Body of pancreas (tissue), 4 donors: ENCODE measurements around the gene GALM. TPM values are rescaled to one million over a fixed set of nuclear protein-coding genes. Genes with fewer than 3 reads are reported as not detected.
A peak's percentile ranks its signal among the peaks of the same experiment; 100 is the strongest.

Experiments used
- ATAC-seq: fragments of 150-250 bp; one replicate; pipeline ENCODE4 v1.9.1; 2016
- DNase-seq, 4 donors: peaks; one replicate each; pipeline ENCODE4 v3.0.0-alpha.2; 2019
- H3K27ac ChIP-seq, 4 donors: fragments of 200-600 bp; sonication (generic); 1 replicate in 3 of 4; 2 replicates in 1 of 4; pipeline versions ENCODE4 v1.5.1 to v1.6.1; 2016 to 2019; ENCODE audit warnings: mild to moderate bottlenecking in 1 of 4, mixed read lengths in 1 of 4, moderate library complexity in 1 of 4
- H3K27me3 ChIP-seq, 2 donors: fragments of 200-600 bp; sonication (generic); one replicate each; pipeline ENCODE4 v1.6.0; 2016; ENCODE audit warnings: mild to moderate bottlenecking in 1 of 2
- H3K36me3 ChIP-seq, 2 donors: fragments of 200-600 bp; sonication (generic); replicated peaks in 1 of 2; 2 replicates each; pipeline ENCODE4 v1.5.1; 2016; ENCODE audit warnings: low read depth in 2 of 2; ENCODE audit not compliant: insufficient read depth in 1 of 2
- H3K4me1 ChIP-seq: fragments of 200-600 bp; sonication (generic); one replicate; pipeline ENCODE4 v1.6.0; 2016
- H3K4me3 ChIP-seq, 2 donors: fragments of 200-600 bp; sonication (generic); 1 replicate in 1 of 2; 2 replicates in 1 of 2; pipeline ENCODE4 v1.5.1; 2016 to 2019
- H3K9me3 ChIP-seq, 3 donors: fragments of 200-600 bp; sonication (generic); 1 replicate in 2 of 3; 2 replicates in 1 of 3; pipeline ENCODE4 v1.5.1; 2016
- CTCF ChIP-seq, 7 experiments: fragments of 450-650 bp in 4 of 7; fragments of 200-600 bp in 3 of 7; sonication (generic) in 3 of 7; IDR thresholded peaks; one replicate each; pipeline ENCODE4 v1.5.1; 2016 to 2019; ENCODE audit warnings: antibody characterized with exemption in 7 of 7
- POLR2A ChIP-seq, 3 donors: fragments of 450-650 bp; IDR thresholded peaks; one replicate each; pipeline ENCODE4 v1.6.1; 2016; ENCODE audit warnings: antibody characterized with exemption in 3 of 3, mild to moderate bottlenecking in 2 of 3
- WGBS, 2 donors: methylation state at CpG; one replicate each; pipeline ENCODE4 v1.1.5; 2017; 5-methylcytosine and 5-hydroxymethylcytosine counted together
- intact Hi-C: fragments of 100-400 bp; cut with DNase I; formaldehyde crosslinking; loops from one replicate; pipeline ENCODE4 v1.15.1; 2023
- total RNA-seq, 2 donors: library from RNA; depleted of rRNA; stranded (reverse); fragments of >200 nt; gene quantifications; one replicate each; pipeline ENCODE4 v1.1.0, GENCODE V29; 2016

The GALM gene
- total RNA-seq, 2 donors from 2014 or later = 7.5 to 20.4 TPM

GRCh38 chr2:38723173-38723572, 57.3 kb downstream of the GALM start:
- no peak overlapping the region for H3K4me3 ChIP-seq
- WGBS, 2 donors = 33 to 47% methylated on average over 7 of the region's 7 CpGs
- no peaks in the 10 kb centered on the region for H3K36me3 ChIP-seq
- no peaks in the 10 kb centered on the region for H3K27me3 ChIP-seq
- no peaks in the 10 kb centered on the region for H3K9me3 ChIP-seq
- H3K27ac ChIP-seq = peak overlapping the region in 3 of 4 donors; percentile 39 to 47 (median 40)
- DNase-seq (peak; percentile 36 to 77 (median 68)), ATAC-seq (peak; percentile 76)
- TF ChIP-seq CTCF (IDR thresholded peaks at IDR 0.05) (no peak), POLR2A (IDR thresholded peaks at IDR 0.05) (no peak)
- peaks cover 40% of the 10 kb centered on the region for H3K4me1 ChIP-seq
- intact Hi-C loops = loop anchor here (10.0 kb wide), 1 partner anchor 138 kb away; no protein-coding TSS in a partner anchor

GRCh38 chr2:38727661-38728060, 61.7 kb downstream of the GALM start:
- 81 to 89% methylated on average over 1 of the region's 1 CpG for WGBS, 2 donors
- Histone ChIP-seq H3K27ac (no peak overlapping the region), H3K36me3 (no peaks in the 10 kb centered on the region), H3K4me3 (no peak overlapping the region), H3K27me3 (no peaks in the 10 kb centered on the region), H3K4me1 (peaks cover 14% of the 10 kb centered on the region), H3K9me3 (no peaks in the 10 kb centered on the region)
- intact Hi-C loops = loop anchor here (10.0 kb wide), 1 partner anchor 143 kb away; no protein-coding TSS in a partner anchor
- ATAC-seq = no peak
- TF ChIP-seq CTCF (IDR thresholded peaks at IDR 0.05) (no peak), POLR2A (IDR thresholded peaks at IDR 0.05) (no peak)
- DNase-seq = no peak

GRCh38 chr2:38728694-38729093, 62.8 kb downstream of the GALM start:
- intact Hi-C loops = loop anchor here (10.0 kb wide), 1 partner anchor 144 kb away; no protein-coding TSS in a partner anchor
- no peak for TF ChIP-seq POLR2A (IDR thresholded peaks at IDR 0.05)
- no peak for TF ChIP-seq CTCF (IDR thresholded peaks at IDR 0.05)
- H3K4me1 ChIP-seq = peaks cover 12% of the 10 kb centered on the region
- WGBS, 2 donors = 45 to 56% methylated on average over 2 of the region's 2 CpGs
- no peak for ATAC-seq
- H3K36me3 ChIP-seq = no peaks in the 10 kb centered on the region
- no peaks in the 10 kb centered on the region for H3K9me3 ChIP-seq
- no peak overlapping the region for H3K4me3 ChIP-seq
- H3K27ac ChIP-seq = no peak overlapping the region
- no peaks in the 10 kb centered on the region for H3K27me3 ChIP-seq
- no peak for DNase-seq

- intact Hi-C loops = no loop called here
- H3K4me1 ChIP-seq = peaks cover 24% of the 10 kb centered on the region
- DNase-seq = no peak
- 86 to 96% methylated on average over 7 of the region's 7 CpGs for WGBS, 2 donors
- no peaks in the 10 kb centered on the region for H3K36me3 ChIP-seq
- no peak for TF ChIP-seq CTCF (IDR thresholded peaks at IDR 0.05)
- no peak for TF ChIP-seq POLR2A (IDR thresholded peaks at IDR 0.05)
- H3K9me3 ChIP-seq = no peaks in the 10 kb centered on the region
- no peaks in the 10 kb centered on the region for H3K27me3 ChIP-seq
- no peak overlapping the region for H3K4me3 ChIP-seq
- no peak for ATAC-seq
- no peak overlapping the region for H3K27ac ChIP-seq
These were observed 65.2 kb downstream of the GALM start for GRCh38 chr2:38731090-38731489.

GRCh38 chr2:38731684-38732221, 65.8 kb downstream of the GALM start:
- H3K4me1 ChIP-seq = peaks cover 27% of the 10 kb centered on the region
- H3K27me3 ChIP-seq = no peaks in the 10 kb centered on the region
- 81% methylated on average over 14 of the region's 14 CpGs for WGBS, 2 donors
- H3K27ac ChIP-seq = no peak overlapping the region
- intact Hi-C loops = no loop called here
- H3K9me3 ChIP-seq = no peaks in the 10 kb centered on the region
- ATAC-seq (no peak), DNase-seq (no peak)
- H3K36me3 ChIP-seq = no peaks in the 10 kb centered on the region
- TF ChIP-seq POLR2A (IDR thresholded peaks at IDR 0.05) (no peak), CTCF (IDR thresholded peaks at IDR 0.05) (no peak)
- no peak overlapping the region for H3K4me3 ChIP-seq
